ENCODE data around the gene NMNAT2.

Gene NMNAT2

GRCh38 chr1:183233113-183233512, 185.1 kb downstream of the NMNAT2 start:
- no peak for DNase-seq

- DNase-seq: no peak
Measured at GRCh38 chr1:183231545-183231944, 186.6 kb downstream of the NMNAT2 start.

- no peak for DNase-seq
Measured at GRCh38 chr1:183230413-183230812, 187.8 kb downstream of the NMNAT2 start.

GRCh38 chr1:183228347-183229220, 189.6 kb downstream of the NMNAT2 start:
- DNase-seq: no peak

GRCh38 chr1:183227422-183228346, 190.5 kb downstream of the NMNAT2 start:
- DNase-seq: no peak

GRCh38 chr1:183226963-183227362, 191.2 kb downstream of the NMNAT2 start:
- DNase-seq: no peak

GRCh38 chr1:183226361-183226760, 191.8 kb downstream of the NMNAT2 start:
- no peak for DNase-seq

- no peak for DNase-seq
Measured at GRCh38 chr1:183223467-183223866, 194.7 kb downstream of the NMNAT2 start.

GRCh38 chr1:183222909-183223308, 195.3 kb downstream of the NMNAT2 start:
- DNase-seq: no peak

GRCh38 chr1:183219616-183220009, 198.6 kb downstream of the NMNAT2 start:
- no peak for DNase-seq

GRCh38 chr1:183218971-183219615, 199.1 kb downstream of the NMNAT2 start:
- peak in 2 of 4 experiments; percentile 15 to 20 for DNase-seq

GRCh38 chr1:183218027-183218618, 200.1 kb downstream of the NMNAT2 start:
- DNase-seq: no peak

- no peak for DNase-seq
Measured at GRCh38 chr1:183215936-183216335, 202.2 kb downstream of the NMNAT2 start.

- no peak for DNase-seq
Measured at GRCh38 chr1:183215076-183215720, 203.0 kb downstream of the NMNAT2 start.

GRCh38 chr1:183214021-183214970, 203.9 kb downstream of the NMNAT2 start:
- no peak for DNase-seq

GRCh38 chr1:183212870-183213269, 205.3 kb downstream of the NMNAT2 start:
- no peak for DNase-seq

GRCh38 chr1:183210681-183211080, 207.5 kb downstream of the NMNAT2 start:
- no peak for DNase-seq

- DNase-seq: no peak
Measured at GRCh38 chr1:183209533-183210158, 208.5 kb downstream of the NMNAT2 start.

- no peak for DNase-seq
Measured at GRCh38 chr1:183206538-183207122, 211.6 kb downstream of the NMNAT2 start.

- no peak for DNase-seq
Measured at GRCh38 chr1:183205196-183205781, 212.9 kb downstream of the NMNAT2 start.
